Aorta (tissue), 4 donors: ENCODE results near the gene MUC2. TPM values are rescaled to one million over a fixed set of nuclear protein-coding genes. Genes with fewer than 3 reads are reported as not detected.

Experiments
- polyA plus RNA-seq, 2 donors: library from polyadenylated mRNA; stranded (reverse); fragments of 200-250 nt; gene quantifications; one replicate each; pipeline ENCODE4 v1.2.3, GENCODE V29; 2013
- total RNA-seq, 2 donors: library from RNA; stranded (reverse); fragmentation: NEBNext Ultra II Directional; extraction: Animal tissue kit (Norgen Biotek cat#: 25700); gene quantifications; one replicate each; pipeline ENCODE4 v1.2.1, GENCODE V29; 2021
- donor health status: healthy with polysubstance abuse.
- donor health status: Bipolar disorder and iron deficiency.
- donor health status: DM: no; HTN: no; CAD: no.
- donor health status: DM: yes; HTN: yes; CAD: no.

MUC2 gene
- total and polyA plus RNA-seq, 4 donors = 0.06 to 11.8 (median 0.09) TPM

Other genes with a start within 250 kb of the MUC2 start
- gene CRACR2B, start 247.0 kb upstream of the MUC2 start, total RNA-seq = 10 to 100 TPM in 1 of 2 donors, 1 to 10 TPM in 1; 2.2 to 10.0 TPM
- gene CRACR2B, start 247.0 kb upstream of the MUC2 start, polyA plus RNA-seq = 10 to 100 TPM in 1 of 2 donors, 1 to 10 TPM in 1; 4.8 to 10.5 TPM
- gene CD151, start 241.9 kb upstream of the MUC2 start, total RNA-seq = 100 to 1,000 TPM; 620 to 681 TPM
- gene CD151, start 241.9 kb upstream of the MUC2 start, polyA plus RNA-seq = 1,000 to 10,000 TPM in 1 of 2 donors, 100 to 1,000 TPM in 1; 860 to 1,186 TPM
- gene POLR2L, start 232.3 kb upstream of the MUC2 start, total RNA-seq = 10 to 100 TPM; 57.5 to 69.2 TPM
- gene POLR2L, start 232.3 kb upstream of the MUC2 start, polyA plus RNA-seq = 100 to 1,000 TPM; 140 to 152 TPM
- 10 to 100 TPM; 42.9 to 95.1 TPM for gene TSPAN4, start 232.0 kb upstream of the MUC2 start, total RNA-seq
- 10 to 100 TPM; 28.4 to 79.1 TPM for gene TSPAN4, start 232.0 kb upstream of the MUC2 start, polyA plus RNA-seq
- gene CHID1, start 164.1 kb upstream of the MUC2 start, total RNA-seq = 10 to 100 TPM; 55.4 to 77.4 TPM
- 10 to 100 TPM; 29.6 to 60.3 TPM for gene CHID1, start 164.1 kb upstream of the MUC2 start, polyA plus RNA-seq
- 100 to 1,000 TPM in 1 of 2 donors, 10 to 100 TPM in 1; 93.3 to 147 TPM for gene AP2A2, start 149.0 kb upstream of the MUC2 start, total RNA-seq
- 10 to 100 TPM; 14.0 to 47.3 TPM for gene AP2A2, start 149.0 kb upstream of the MUC2 start, polyA plus RNA-seq
- not detected for gene MUC6, start 38.2 kb upstream of the MUC2 start, total RNA-seq
- under 1 TPM; under 0.01 to 0.49 TPM for gene MUC6, start 38.2 kb upstream of the MUC2 start, polyA plus RNA-seq
- not detected for gene MUC5AC, start 83.1 kb downstream of the MUC2 start, total RNA-seq
- under 1 TPM in 1 of 2 donors, not detected in 1; 0.05 TPM for gene MUC5AC, start 83.1 kb downstream of the MUC2 start, polyA plus RNA-seq
- not detected for gene MUC5B, start 148.2 kb downstream of the MUC2 start, total RNA-seq
- under 1 TPM in 1 of 2 donors, not detected in 1; 0.25 TPM for gene MUC5B, start 148.2 kb downstream of the MUC2 start, polyA plus RNA-seq
- 10 to 100 TPM; 49.1 to 52.1 TPM for gene TOLLIP, start 234.8 kb downstream of the MUC2 start, total RNA-seq
- gene TOLLIP, start 234.8 kb downstream of the MUC2 start, polyA plus RNA-seq = 10 to 100 TPM; 20.0 to 20.7 TPM